Stomach smooth muscle (tissue), 2 donors: Measurements from ENCODE around the gene OOSP2.
"Not testable (repeated sequence)": the region's sequence is repeated elsewhere in the genome, so short reads cannot be mapped to it uniquely, and the experiment has no call there.

Experiments used
- H3K27ac ChIP-seq: one replicate; pipeline ENCODE4 v1.7.0; 2013; ENCODE audit warnings: mild to moderate bottlenecking, low read length, inconsistent platforms
- H3K27me3 ChIP-seq, 2 donors: one replicate each; pipeline ENCODE4 v1.7.0; 2013; ENCODE audit warnings: low read length in 2 of 2; ENCODE audit not compliant: insufficient read depth in 2 of 2, control insufficient read depth in 1 of 2
- H3K36me3 ChIP-seq, 2 donors: one replicate each; pipeline ENCODE4 v1.7.0; 2013; ENCODE audit warnings: low read length in 2 of 2; ENCODE audit not compliant: control insufficient read depth in 2 of 2, insufficient read depth in 2 of 2
- H3K4me1 ChIP-seq: one replicate; pipeline ENCODE4 v1.7.0; 2013; ENCODE audit warnings: low read length; ENCODE audit not compliant: control insufficient read depth, insufficient read depth
- H3K4me3 ChIP-seq, 2 donors: one replicate each; pipeline ENCODE4 v1.7.0; 2013; ENCODE audit warnings: low read length in 2 of 2
- H3K9ac ChIP-seq, 2 donors: one replicate each; pipeline ENCODE4 v1.7.0; 2013; ENCODE audit warnings: low read length in 2 of 2, mild to moderate bottlenecking in 1 of 2
- H3K9me3 ChIP-seq, 2 donors: one replicate each; pipeline ENCODE4 v1.7.0; 2013; ENCODE audit warnings: low read length in 2 of 2; ENCODE audit not compliant: control insufficient read depth in 2 of 2
- donor health status: healthy.
- donor health status: Pancreatic carcinoma.

The OOSP2 gene

DNA sequence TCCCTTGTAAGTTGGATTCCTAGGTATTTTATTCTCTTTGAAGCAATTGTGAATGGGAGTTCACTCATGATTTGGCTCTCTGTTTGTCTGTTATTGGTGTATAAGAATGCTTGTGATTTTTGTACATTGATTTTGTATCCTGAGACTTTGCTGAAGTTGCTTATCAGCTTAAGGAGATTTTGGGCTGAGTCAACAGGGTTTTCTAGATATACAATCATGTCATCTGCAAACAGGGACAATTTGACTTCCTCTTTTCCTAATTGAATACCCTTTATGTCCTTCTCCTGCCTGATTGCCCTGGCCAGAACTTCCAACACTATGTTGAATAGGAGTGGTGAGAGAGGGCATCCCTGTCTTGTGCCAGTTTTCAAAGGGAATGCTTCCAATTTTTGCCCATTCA lies 10.2 kb downstream of the OOSP2 start:
- not testable (repeated sequence) for H3K4me3 ChIP-seq, H3K9ac ChIP-seq, H3K27me3 ChIP-seq, H3K27ac ChIP-seq, H3K4me1 ChIP-seq, H3K36me3 ChIP-seq, H3K9me3 ChIP-seq

DNA sequence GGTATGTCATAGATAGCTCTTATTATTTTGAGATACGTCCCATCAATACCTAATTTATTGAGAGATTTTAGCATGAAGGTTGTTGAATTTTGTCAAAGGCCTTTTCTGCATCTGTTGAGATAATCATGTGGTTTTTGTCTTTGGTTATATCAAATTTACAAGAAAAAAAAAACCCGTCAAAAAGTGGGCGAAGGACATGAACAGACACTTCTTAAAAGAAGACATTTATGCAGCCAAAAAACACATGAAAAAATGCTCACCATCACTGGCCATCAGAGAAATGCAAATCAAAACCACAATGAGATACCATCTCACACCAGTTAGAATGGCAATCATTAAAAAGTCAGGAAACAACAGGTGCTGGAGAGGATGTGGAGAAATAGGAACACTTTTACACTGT lies 10.6 kb downstream of the OOSP2 start:
- H3K4me3 ChIP-seq, H3K9me3 ChIP-seq, H3K27ac ChIP-seq, H3K36me3 ChIP-seq, H3K4me1 ChIP-seq, H3K9ac ChIP-seq, H3K27me3 ChIP-seq: not testable (repeated sequence)

DNA sequence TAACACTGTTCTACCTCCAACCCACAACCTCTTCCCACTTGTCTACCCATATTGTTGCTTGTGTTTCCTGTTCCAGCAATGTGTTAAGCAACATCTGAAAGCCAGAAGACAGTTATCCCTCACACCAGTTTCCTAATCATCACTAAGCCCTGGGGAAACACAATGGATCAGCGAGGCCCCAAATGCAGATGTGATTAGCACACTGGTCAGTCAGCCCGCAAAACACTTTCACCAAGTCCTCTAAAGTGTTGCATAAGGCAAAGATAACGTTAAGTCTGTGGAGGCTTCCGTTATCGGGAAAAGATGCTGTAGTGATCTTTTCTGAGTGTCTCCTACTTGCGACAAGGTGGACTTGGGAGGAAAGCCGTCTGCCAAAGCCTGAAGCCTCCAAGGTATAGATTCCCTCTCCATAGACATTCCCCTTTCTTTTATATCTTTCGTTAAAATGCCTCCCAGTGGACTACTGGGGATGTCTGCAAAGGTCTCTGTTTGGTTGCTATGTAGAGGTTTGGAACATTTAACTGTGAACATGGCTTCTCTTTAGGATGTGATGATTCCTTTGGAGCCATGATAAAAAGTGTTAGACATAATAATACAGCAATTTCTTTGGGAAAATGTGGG lies 16.2 kb downstream of the OOSP2 start, which contains the start of gene MS4A3:
TSS of gene MS4A3 (plus strand) at position 317 of the 621 bp plus-strand sequence. CDS start 4,496 bp downstream, outside the sequence.
- Histone ChIP-seq H3K27me3 (no peaks in the 10 kb centered on the region), H3K4me1 (no peaks in the 10 kb centered on the region), H3K36me3 (no peaks in the 10 kb centered on the region), H3K9me3 (no peaks in the 10 kb centered on the region), H3K9ac (no peak within 1 kb of the TSS), H3K27ac (no peak within 1 kb of the TSS), H3K4me3 (no peak within 1 kb of the TSS)

DNA sequence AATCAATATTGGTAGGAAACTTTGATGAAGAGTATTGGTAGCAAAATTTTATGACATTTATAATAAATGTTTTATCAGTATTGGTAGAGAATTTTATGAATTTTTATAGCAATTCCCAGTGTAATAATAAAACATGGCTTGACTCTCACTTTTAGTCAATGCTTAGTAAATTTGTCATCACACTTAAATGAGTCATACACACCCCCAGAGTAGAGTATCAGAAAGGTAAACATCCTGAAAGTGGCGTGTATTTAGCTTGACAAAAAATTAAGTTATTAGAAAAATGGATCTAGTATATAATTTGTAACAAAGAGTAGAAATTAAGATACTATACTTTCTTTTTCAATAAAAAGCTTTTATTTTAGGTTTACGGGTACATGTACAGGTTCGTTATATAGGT lies 18.8 kb downstream of the OOSP2 start:
- H3K9ac ChIP-seq, result no peak overlapping the region
- no peak overlapping the region for H3K4me3 ChIP-seq
- H3K27me3 ChIP-seq, result no peaks in the 10 kb centered on the region
- no peaks in the 10 kb centered on the region for H3K9me3 ChIP-seq
- no peaks in the 10 kb centered on the region for H3K36me3 ChIP-seq
- H3K4me1 ChIP-seq, result no peaks in the 10 kb centered on the region
- no peak overlapping the region for H3K27ac ChIP-seq

DNA sequence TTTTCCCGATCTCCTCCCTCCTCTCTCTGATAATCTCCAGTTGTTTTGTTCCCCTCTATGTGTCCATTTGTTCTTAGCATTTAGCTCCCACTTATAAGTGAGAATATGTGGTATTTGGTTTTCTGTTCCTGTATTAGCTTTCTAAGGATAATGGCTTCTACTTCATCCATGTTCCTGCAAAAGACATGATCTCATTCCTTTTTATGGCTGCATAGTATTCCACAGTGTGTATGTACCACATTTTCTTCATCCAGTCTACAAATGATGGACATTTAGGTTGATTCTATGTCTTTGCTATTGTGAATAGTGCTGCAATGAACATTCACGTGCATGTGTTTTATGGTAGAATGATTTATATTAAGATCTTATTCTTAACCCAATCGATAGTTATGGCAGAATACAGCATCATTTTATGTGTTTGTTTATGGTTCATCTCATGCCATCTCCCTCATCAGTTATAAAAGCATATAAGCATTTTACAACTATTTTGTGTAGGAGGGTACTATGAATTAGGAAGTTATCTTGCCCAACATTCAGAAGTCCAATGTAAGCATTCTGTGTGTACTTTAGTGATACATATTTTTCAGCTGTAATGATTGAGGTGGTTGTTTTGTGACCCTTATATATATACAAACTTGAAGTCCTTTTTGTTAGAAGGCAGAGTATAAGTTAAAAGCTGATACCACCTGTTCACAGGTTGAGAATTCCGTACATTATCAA lies 19.5 kb downstream of the OOSP2 start:
- Histone ChIP-seq H3K36me3 (no peaks in the 10 kb centered on the region), H3K9ac (no peak overlapping the region), H3K4me3 (no peak overlapping the region), H3K27me3 (no peaks in the 10 kb centered on the region), H3K4me1 (no peaks in the 10 kb centered on the region), H3K27ac (no peak overlapping the region), H3K9me3 (no peaks in the 10 kb centered on the region)

DNA sequence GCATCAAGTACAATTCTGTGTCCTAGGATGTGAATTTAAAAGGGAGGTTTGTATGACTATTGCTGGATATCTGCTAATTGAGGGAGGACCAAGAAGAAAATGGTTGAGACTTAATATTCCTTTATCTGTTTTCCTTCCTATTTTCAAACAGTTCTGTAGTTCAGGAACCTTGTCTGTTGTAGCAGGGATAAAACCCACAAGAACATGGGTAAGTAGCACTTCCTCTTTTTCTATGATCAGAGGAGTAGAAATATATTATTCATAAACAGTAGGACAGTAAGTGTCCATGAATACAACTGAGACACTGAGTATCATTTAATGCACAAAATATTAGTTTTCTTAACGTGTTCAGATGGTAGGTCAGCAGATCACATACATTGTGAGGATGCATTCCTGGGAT lies 23.9 kb downstream of the OOSP2 start:
- H3K36me3 ChIP-seq, result no peaks in the 10 kb centered on the region
- no peak overlapping the region for H3K27ac ChIP-seq
- H3K4me3 ChIP-seq, result no peak overlapping the region
- H3K9ac ChIP-seq, result no peak overlapping the region
- no peaks in the 10 kb centered on the region for H3K27me3 ChIP-seq
- H3K4me1 ChIP-seq, result no peaks in the 10 kb centered on the region
- no peaks in the 10 kb centered on the region for H3K9me3 ChIP-seq

DNA sequence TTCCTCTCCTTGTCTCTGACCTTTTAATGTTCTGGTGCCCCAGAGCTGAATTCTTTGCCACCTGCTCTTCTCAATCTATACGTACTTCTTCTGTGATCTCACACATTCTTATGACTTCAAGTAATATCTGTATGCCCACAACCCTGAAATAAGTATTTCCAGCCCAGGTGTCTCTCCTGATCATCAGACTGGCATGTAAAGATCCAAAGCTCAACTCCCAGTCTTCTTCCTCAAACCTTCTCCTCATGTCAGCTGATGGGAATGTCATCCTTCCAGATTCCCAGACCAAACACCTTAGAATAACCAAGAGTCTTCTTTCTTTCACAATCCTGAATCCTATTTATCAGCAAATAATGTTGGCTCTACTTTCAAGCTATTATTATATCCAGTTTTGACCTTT lies 25.6 kb downstream of the OOSP2 start:
- Histone ChIP-seq H3K4me3 (no peak overlapping the region), H3K27ac (no peak overlapping the region), H3K27me3 (no peaks in the 10 kb centered on the region), H3K9ac (no peak overlapping the region), H3K4me1 (no peaks in the 10 kb centered on the region), H3K36me3 (no peaks in the 10 kb centered on the region), H3K9me3 (no peaks in the 10 kb centered on the region)

DNA sequence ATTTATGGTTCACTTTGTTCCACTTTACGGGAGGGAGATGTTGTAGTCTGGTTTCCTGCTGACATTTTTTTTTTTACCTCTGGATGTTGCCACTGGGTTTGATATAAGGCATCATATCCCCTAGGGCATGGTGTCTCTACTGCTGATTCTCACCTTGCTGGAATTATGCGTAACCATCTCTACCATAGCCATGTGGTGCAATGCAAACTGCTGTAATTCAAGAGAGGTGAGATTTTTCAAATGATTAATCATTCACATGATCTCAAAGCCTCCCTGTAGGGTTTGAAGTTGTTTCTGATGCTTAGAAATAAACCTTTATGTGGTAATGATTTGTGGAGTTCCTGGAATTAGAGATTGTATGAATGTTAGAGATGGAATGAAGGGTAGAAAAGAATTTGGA lies 29.2 kb downstream of the OOSP2 start:
- Histone ChIP-seq H3K27ac (no peak overlapping the region), H3K4me1 (no peaks in the 10 kb centered on the region)

DNA sequence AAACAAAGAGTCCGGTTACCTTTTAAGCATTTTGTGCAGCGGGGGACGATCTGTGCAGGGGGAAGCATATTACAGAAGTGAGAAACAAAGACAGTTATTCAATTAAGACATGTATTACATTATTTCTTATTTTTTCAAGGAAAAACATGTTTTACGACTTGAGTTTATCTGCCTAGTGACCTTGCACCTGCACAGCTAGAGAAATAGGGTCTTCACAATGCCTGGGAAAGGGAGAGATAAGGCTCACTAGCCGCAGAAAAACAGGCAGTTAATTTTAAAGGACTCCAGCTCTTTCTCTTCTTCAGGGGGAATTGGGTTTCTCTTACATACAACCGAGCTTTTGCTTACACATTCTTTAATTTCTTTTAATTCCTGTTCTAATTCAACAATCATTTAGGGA lies 31.4 kb downstream of the OOSP2 start:
- H3K9ac ChIP-seq, H3K4me1 ChIP-seq, H3K27me3 ChIP-seq, H3K9me3 ChIP-seq, H3K27ac ChIP-seq, H3K4me3 ChIP-seq, H3K36me3 ChIP-seq: not testable (repeated sequence)

More for the DNA sequence above, 29.2 kb downstream of the OOSP2 start:
- Histone ChIP-seq H3K9me3 (no peaks in the 10 kb centered on the region), H3K9ac (no peak overlapping the region), H3K36me3 (no peaks in the 10 kb centered on the region), H3K27me3 (no peaks in the 10 kb centered on the region), H3K4me3 (no peak overlapping the region)

DNA sequence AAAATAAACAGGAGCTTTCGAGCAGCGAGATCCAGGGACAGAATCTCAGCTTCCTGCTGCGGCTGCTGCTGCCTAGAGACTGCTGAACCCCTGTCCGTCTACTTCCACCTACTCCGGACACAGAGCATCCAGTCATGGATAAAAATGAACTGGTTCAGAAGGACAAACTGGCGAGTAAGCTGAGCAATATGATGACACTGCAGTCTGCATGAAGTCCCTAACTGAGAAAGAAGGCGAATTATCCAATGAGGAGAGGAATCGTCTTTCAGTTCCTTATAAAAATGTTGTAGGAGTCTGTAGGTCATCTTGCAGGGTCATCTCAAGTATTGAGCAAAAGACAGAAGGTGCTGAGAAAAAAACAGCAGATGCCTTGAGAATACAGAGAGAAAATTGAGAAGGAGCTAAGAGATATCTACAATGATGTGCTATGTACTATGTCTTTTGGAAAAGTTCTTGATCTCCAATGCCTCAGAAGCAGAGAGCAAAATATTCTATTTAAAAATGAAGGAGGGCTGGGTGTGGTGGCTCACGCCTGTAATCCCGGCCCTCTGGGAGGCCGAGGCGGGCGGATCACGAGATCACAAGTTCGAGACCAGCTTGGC lies 37.1 kb downstream of the OOSP2 start:
- Histone ChIP-seq H3K36me3 (no peaks in the 10 kb centered on the region), H3K9me3 (no peaks in the 10 kb centered on the region), H3K27me3 (no peaks in the 10 kb centered on the region), H3K4me1 (no peaks in the 10 kb centered on the region), H3K4me3 (no peak overlapping the region), H3K27ac (no peak overlapping the region), H3K9ac (no peak overlapping the region)

DNA sequence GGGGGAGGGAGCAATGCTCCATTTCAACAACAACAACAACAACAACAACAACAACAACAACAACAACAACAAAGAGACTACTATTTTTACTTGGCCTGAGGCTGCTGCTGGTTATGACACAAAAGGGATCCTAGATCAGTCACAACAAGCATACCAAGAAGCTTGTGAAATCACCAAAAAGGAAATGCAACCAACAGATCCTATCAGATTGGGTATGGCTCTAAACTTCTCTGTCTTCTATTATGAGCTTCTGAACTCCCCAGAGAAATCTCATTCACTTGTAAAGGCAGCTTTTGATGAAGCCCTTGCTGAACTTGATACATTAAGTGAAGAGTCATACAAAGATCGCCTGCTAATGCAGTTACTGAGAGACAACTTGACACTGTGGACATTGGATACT lies 37.8 kb downstream of the OOSP2 start:
- Histone ChIP-seq H3K27ac (no peak overlapping the region), H3K4me1 (no peaks in the 10 kb centered on the region), H3K36me3 (no peaks in the 10 kb centered on the region), H3K4me3 (no peak overlapping the region), H3K27me3 (no peaks in the 10 kb centered on the region), H3K9ac (no peak overlapping the region), H3K9me3 (no peaks in the 10 kb centered on the region)
